Measurements from ENCODE around the gene ETAA1.

The ETAA1 gene

DNA sequence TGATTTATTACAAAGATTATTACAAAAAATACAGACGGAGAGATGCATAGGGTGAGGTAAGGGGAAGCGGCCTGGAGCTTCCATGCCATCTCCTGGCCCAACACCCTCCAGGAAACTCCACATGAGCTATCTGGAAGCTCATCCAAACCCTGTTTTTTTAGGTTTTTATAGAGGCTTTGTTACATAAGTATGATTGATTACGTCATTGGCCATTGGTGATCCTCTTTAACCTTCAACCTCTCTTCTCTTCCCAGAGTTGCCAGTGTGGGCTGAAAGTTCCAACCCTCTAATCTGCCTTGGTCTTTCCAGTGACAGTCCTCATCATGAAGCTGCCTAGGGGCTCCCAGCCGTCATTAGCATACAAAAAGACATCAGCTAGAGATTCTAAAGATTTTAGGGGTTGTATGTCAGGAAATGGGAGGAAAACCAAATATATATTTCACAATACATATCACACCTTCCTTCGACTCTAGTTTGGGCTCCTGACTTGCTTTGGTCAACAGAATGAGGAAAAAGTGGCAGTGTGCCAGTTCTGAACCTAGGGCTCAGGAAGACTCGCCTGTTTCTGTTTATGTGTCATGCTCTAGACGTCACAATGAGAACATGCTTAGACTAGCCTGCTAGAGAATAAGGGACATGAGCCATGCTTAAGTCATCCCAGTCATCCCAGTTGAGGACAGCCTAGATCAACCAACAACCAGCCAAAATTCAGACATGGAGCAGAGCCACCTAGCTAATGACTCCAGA, 54.1 kb downstream of the ETAA1 start:
- no peak for TF ChIP-seq JUND (IDR thresholded peaks at IDR 0.05; ENCODE audit: low read depth)
- peak in 1 of 2 experiments; percentile 32 for DNase-seq (ENCODE audit: low read depth in 1 of 2, low spot score in 1 of 2)
- in situ Hi-C loops (cut with HindIII; ENCODE audit: low pct_unique_long_range_greater_than_20kb, low sequenced_read_pairs): no loop called here

DNA sequence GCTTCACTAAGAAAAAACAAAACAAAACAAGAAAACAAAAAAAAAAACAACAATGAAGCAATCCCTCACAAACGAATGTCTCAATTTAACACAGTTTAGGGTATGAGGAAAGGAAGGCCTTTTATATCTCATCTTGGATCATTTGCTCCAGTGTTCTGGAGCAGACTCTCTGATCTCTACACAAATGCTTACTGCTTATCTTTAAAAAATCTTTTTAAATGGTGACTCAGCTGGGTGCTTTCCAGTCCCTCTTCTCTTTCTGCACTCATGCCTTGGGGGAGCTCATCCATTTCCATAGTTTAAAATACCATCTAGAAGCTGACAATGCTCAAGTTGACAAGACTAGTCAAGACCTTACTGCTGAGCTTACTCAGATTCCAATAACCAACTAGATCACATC, 56.2 kb downstream of the ETAA1 start:
- TF ChIP-seq JUND (IDR thresholded peaks at IDR 0.05; ENCODE audit: low read depth): no peak
- no peak for DNase-seq (ENCODE audit: low read depth in 1 of 2, low spot score in 1 of 2)
- in situ Hi-C loops (cut with HindIII; ENCODE audit: low pct_unique_long_range_greater_than_20kb, low sequenced_read_pairs): no loop called here

DNA sequence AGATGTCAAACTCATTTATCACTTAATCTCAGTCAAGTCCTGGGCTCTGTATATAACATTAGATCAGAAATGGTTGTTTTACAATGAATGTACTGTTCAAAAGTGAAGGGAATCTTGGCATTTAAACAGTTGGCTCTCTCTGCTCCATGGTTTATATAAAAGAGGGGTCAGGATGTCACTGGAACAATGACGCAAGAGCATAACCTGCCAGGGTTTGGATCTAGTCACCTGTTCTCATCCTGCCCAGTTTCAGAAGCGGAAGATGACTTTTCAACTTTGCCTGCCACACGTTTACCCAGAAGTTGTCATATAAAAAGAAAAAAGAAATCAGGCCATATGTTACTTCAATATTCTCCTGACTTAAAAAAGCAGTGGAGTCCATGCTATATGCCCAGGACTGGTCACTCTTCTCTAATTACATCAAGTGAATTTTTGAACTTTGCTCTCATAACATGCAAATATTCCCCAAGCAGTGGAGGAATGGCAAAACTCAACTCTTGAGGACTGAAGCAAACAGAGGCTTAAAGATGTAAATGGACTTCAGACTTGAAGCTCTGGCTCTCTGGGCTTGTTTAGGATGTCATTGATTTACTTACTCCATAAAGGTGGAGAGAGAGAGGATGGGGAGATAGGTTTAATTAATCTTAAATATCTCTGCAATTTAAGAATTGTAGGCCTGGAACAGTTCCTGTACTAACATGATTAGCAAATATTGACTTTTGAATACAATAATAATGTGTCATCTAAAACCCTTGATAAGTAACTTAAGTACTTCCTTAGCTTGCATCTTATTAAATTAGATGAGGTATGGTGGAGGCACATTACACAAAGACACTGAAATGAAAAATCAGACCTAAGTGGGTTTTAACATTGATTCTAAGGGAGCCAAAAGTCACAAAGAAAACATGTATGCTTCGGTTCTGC, 58.3 kb downstream of the ETAA1 start:
- TF ChIP-seq JUND (IDR thresholded peaks at IDR 0.05; ENCODE audit: low read depth): no peak
- DNase-seq (ENCODE audit: low read depth in 1 of 2, low spot score in 1 of 2): no peak
- in situ Hi-C loops (cut with HindIII; ENCODE audit: low pct_unique_long_range_greater_than_20kb, low sequenced_read_pairs): no loop called here

- in situ Hi-C loops (cut with HindIII; ENCODE audit: low pct_unique_long_range_greater_than_20kb, low sequenced_read_pairs): no loop called here
- DNase-seq (ENCODE audit: low read depth in 1 of 2, low spot score in 1 of 2): no peak
- TF ChIP-seq JUND (IDR thresholded peaks at IDR 0.05; ENCODE audit: low read depth): no peak
Observed at GRCh38 chr2:67456428-67456827, 59.3 kb downstream of the ETAA1 start.

- DNase-seq (ENCODE audit: low read depth in 1 of 2, low spot score in 1 of 2): no peak
- in situ Hi-C loops (cut with HindIII; ENCODE audit: low pct_unique_long_range_greater_than_20kb, low sequenced_read_pairs): no loop called here
- no peak for TF ChIP-seq JUND (IDR thresholded peaks at IDR 0.05; ENCODE audit: low read depth)
Observed at GRCh38 chr2:67457699-67458098, 60.6 kb downstream of the ETAA1 start.

- DNase-seq (ENCODE audit: low read depth in 1 of 2, low spot score in 1 of 2): no peak
- no peak for TF ChIP-seq JUND (IDR thresholded peaks at IDR 0.05; ENCODE audit: low read depth)
- in situ Hi-C loops (cut with HindIII; ENCODE audit: low pct_unique_long_range_greater_than_20kb, low sequenced_read_pairs): no loop called here
Observed at GRCh38 chr2:67459761-67460160, 62.6 kb downstream of the ETAA1 start.

Measured in T47D (cell line).